HEK293T (cell line): ENCODE measurements around the gene IFT20.

Experiments used
- BHLHE40 ChIP-seq: fragments of 450-650 bp; IDR thresholded peaks from 2 replicates; pipeline ENCODE4 v1.6.1; 2016; ENCODE audit warnings: mild to moderate bottlenecking, moderate library complexity, borderline replicate concordance
- CTBP1 ChIP-seq: fragments of 450-650 bp; IDR thresholded peaks from 2 replicates; pipeline ENCODE4 v1.6.1; 2016; ENCODE audit warnings: borderline replicate concordance
- FOXA1 ChIP-seq: fragments of 450-650 bp; IDR thresholded peaks from 2 replicates; pipeline ENCODE4 v1.6.1; 2016; ENCODE audit warnings: mild to moderate bottlenecking
- FOXM1 ChIP-seq: fragments of 450-650 bp; IDR thresholded peaks from 2 replicates; pipeline ENCODE4 v1.6.1; 2017; ENCODE audit warnings: mild to moderate bottlenecking, borderline replicate concordance
- HDGF ChIP-seq: fragments of 450-650 bp; IDR thresholded peaks from 2 replicates; pipeline ENCODE4 v1.6.1; 2017; ENCODE audit warnings: antibody characterized with exemption, borderline replicate concordance
- SP1 ChIP-seq: fragments of 450-650 bp; IDR thresholded peaks from 2 replicates; pipeline ENCODE4 v1.6.1; 2017
- SUZ12 ChIP-seq: fragments of 450-650 bp; IDR thresholded peaks from 2 replicates; pipeline ENCODE4 v1.6.1; 2016; ENCODE audit warnings: mild to moderate bottlenecking
- TARDBP ChIP-seq: fragments of 450-650 bp; IDR thresholded peaks from 2 replicates; pipeline ENCODE4 v1.6.1; 2016
- TF ChIP-seq, protein P1 (sequence below): fragments of 450-650 bp; IDR thresholded peaks from 2 replicates; pipeline ENCODE4 v1.6.1; 2016

DNA sequence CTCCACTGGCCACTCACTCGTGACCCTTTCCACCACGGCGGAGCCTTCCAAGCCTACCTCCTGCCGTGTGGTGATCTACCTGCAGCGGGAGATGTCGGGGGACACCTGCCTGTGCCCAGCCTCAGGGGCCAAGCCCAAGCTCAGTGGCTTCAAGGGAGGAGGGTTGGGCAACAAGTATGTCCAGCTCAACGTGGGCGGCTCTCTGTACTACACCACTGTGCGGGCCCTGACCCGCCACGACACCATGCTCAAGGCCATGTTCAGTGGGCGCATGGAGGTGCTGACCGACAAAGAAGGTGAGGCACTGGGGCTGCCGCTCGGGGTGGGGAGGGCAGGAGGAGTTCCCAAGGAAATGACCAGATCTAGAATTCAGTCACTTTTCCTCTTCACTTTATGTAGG is 4.2 kb upstream of the IFT20 start:
- TF ChIP-seq BHLHE40 = no peak
- no peak for TF ChIP-seq HDGF
- no peak for TF ChIP-seq FOXA1
- TF ChIP-seq FOXM1 = no peak
- no peak for TF ChIP-seq TARDBP
- TF ChIP-seq SUZ12 = no peak
- TF ChIP-seq, protein P1, sequence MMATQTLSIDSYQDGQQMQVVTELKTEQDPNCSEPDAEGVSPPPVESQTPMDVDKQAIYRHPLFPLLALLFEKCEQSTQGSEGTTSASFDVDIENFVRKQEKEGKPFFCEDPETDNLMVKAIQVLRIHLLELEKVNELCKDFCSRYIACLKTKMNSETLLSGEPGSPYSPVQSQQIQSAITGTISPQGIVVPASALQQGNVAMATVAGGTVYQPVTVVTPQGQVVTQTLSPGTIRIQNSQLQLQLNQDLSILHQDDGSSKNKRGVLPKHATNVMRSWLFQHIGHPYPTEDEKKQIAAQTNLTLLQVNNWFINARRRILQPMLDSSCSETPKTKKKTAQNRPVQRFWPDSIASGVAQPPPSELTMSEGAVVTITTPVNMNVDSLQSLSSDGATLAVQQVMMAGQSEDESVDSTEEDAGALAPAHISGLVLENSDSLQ = no peak
- no peak for TF ChIP-seq SP1
- no peak for TF ChIP-seq CTBP1
